ENCODE results near the gene PTRH2. TPM values are rescaled to one million over a fixed set of nuclear protein-coding genes. Genes with fewer than 3 reads are reported as not detected.
"Not testable (repeated sequence)": the region's sequence is repeated elsewhere in the genome, so short reads cannot be mapped to it uniquely, and the experiment has no call there.

PTRH2 gene
- total RNA-seq, 2 experiments from 2014 or later = 35.9 TPM

- ChIA-PET POLR2A (no interaction called here), CTCF (interaction anchor here (0.6 kb wide), 1 partner anchor 11 kb away, joined by 4 read pairs; no protein-coding TSS in a partner anchor)
- H3K9me3 Mint-ChIP-seq = no peaks in the 10 kb centered on the region
- peak overlapping the region; percentile 38 for H3K27ac Mint-ChIP-seq
- H3K4me1 Mint-ChIP-seq (ENCODE audit: low read depth) = peaks cover 34% of the 10 kb centered on the region
- no peak overlapping the region for H3K4me3 Mint-ChIP-seq
- no peaks in the 10 kb centered on the region for H3K27me3 Mint-ChIP-seq
- peaks cover 33% of the 10 kb centered on the region for H3K36me3 Mint-ChIP-seq
- intact Hi-C loops (cut with micrococcal nuclease) = no loop called here
- DNase-seq = no peak
Measured at GRCh38 chr17:59668816-59669215, 38.4 kb downstream of the PTRH2 start.

- H3K36me3 Mint-ChIP-seq = peaks cover 37% of the 10 kb centered on the region
Measured at GRCh38 chr17:59666235-59666634, 41.0 kb downstream of the PTRH2 start.

GRCh38 chr17:59656624-59657023, 50.6 kb downstream of the PTRH2 start:
- H3K4me1 Mint-ChIP-seq (ENCODE audit: low read depth); H3K27me3 Mint-ChIP-seq; H3K9me3 Mint-ChIP-seq; H3K27ac Mint-ChIP-seq; CTCF ChIA-PET; DNase-seq; intact Hi-C loops (cut with micrococcal nuclease); H3K4me3 Mint-ChIP-seq: not testable (repeated sequence)
- POLR2A ChIA-PET = interaction anchor here (1.4 kb wide), 1 partner anchor 30 kb away, joined by 5 read pairs; no protein-coding TSS in a partner anchor
- H3K36me3 Mint-ChIP-seq = peaks cover 56% of the 10 kb centered on the region

More at GRCh38 chr17:59666235-59666634, 41.0 kb downstream of the PTRH2 start:
- no peak for DNase-seq
- CTCF ChIA-PET = no interaction called here
- Mint-ChIP-seq H3K4me1 (ENCODE audit: low read depth) (peaks cover 28% of the 10 kb centered on the region), H3K4me3 (no peak overlapping the region), H3K27ac (no peak overlapping the region), H3K9me3 (no peaks in the 10 kb centered on the region), H3K27me3 (no peaks in the 10 kb centered on the region)
- POLR2A ChIA-PET = no interaction called here
- intact Hi-C loops (cut with micrococcal nuclease) = no loop called here

GRCh38 chr17:59652119-59652518, 55.1 kb downstream of the PTRH2 start:
- POLR2A ChIA-PET = no interaction called here
- CTCF ChIA-PET = no interaction called here
- intact Hi-C loops (cut with micrococcal nuclease) = no loop called here
- H3K36me3 Mint-ChIP-seq = peaks cover 68% of the 10 kb centered on the region
- no peak for DNase-seq
- H3K4me1 Mint-ChIP-seq (ENCODE audit: low read depth) = peaks cover 36% of the 10 kb centered on the region
- H3K27ac Mint-ChIP-seq = no peak overlapping the region
- no peak overlapping the region for H3K4me3 Mint-ChIP-seq
- no peaks in the 10 kb centered on the region for H3K27me3 Mint-ChIP-seq
- no peaks in the 10 kb centered on the region for H3K9me3 Mint-ChIP-seq

- DNase-seq = no peak
- intact Hi-C loops (cut with micrococcal nuclease) = no loop called here
- Mint-ChIP-seq H3K27me3 (no peaks in the 10 kb centered on the region), H3K27ac (no peak overlapping the region), H3K36me3 (peaks cover 70% of the 10 kb centered on the region), H3K4me1 (ENCODE audit: low read depth) (peaks cover 36% of the 10 kb centered on the region), H3K4me3 (no peak overlapping the region), H3K9me3 (no peaks in the 10 kb centered on the region)
- ChIA-PET CTCF (no interaction called here), POLR2A (no interaction called here)
Measured at GRCh38 chr17:59651346-59651745, 55.9 kb downstream of the PTRH2 start.

GRCh38 chr17:59650642-59651041, 56.6 kb downstream of the PTRH2 start:
- DNase-seq = no peak
- no peaks in the 10 kb centered on the region for H3K9me3 Mint-ChIP-seq
- ChIA-PET POLR2A (interaction anchor here (1.0 kb wide), 1 partner anchor 16 kb away, joined by 3 read pairs; no protein-coding TSS in a partner anchor), CTCF (no interaction called here)
- intact Hi-C loops (cut with micrococcal nuclease) = no loop called here
- H3K4me1 Mint-ChIP-seq (ENCODE audit: low read depth) = peaks cover 36% of the 10 kb centered on the region
- H3K27ac Mint-ChIP-seq = no peak overlapping the region
- no peaks in the 10 kb centered on the region for H3K27me3 Mint-ChIP-seq
- H3K36me3 Mint-ChIP-seq = peaks cover 69% of the 10 kb centered on the region
- H3K4me3 Mint-ChIP-seq = no peak overlapping the region

GRCh38 chr17:59649886-59650285, 57.3 kb downstream of the PTRH2 start:
- no peak overlapping the region for H3K27ac Mint-ChIP-seq
- H3K27me3 Mint-ChIP-seq = no peaks in the 10 kb centered on the region
- H3K9me3 Mint-ChIP-seq = no peaks in the 10 kb centered on the region
- H3K36me3 Mint-ChIP-seq = peaks cover 64% of the 10 kb centered on the region
- DNase-seq = no peak
- intact Hi-C loops (cut with micrococcal nuclease) = no loop called here
- ChIA-PET POLR2A (interaction anchor here (1.0 kb wide), 1 partner anchor 15 kb away, joined by 3 read pairs; no protein-coding TSS in a partner anchor), CTCF (no interaction called here)
- H3K4me1 Mint-ChIP-seq (ENCODE audit: low read depth) = peaks cover 36% of the 10 kb centered on the region
- H3K4me3 Mint-ChIP-seq = no peak overlapping the region

Other genes with a start within 250 kb of the PTRH2 start
- 10 to 100 TPM; 17.9 to 19.0 TPM for gene DHX40, start 141.8 kb downstream of the PTRH2 start, total RNA-seq
- gene CLTC, start 87.5 kb downstream of the PTRH2 start, total RNA-seq = 100 to 1,000 TPM; 203 to 206 TPM
- gene VMP1, start 224 bp upstream of the PTRH2 start, total RNA-seq = 100 to 1,000 TPM; 517 to 553 TPM
- gene TUBD1, start 185.5 kb upstream of the PTRH2 start, total RNA-seq = 10 to 100 TPM; 11.0 to 12.7 TPM
- gene RPS6KB1, start 185.7 kb upstream of the PTRH2 start, total RNA-seq = 10 to 100 TPM; 41.6 to 44.8 TPM